ENCODE data around the gene TREX2. TPM values are rescaled to one million over a fixed set of nuclear protein-coding genes. Genes with fewer than 3 reads are reported as not detected.
A peak's percentile ranks its signal among the peaks of the same experiment; 100 is the strongest.

TREX2 gene
- total and polyA plus RNA-seq, 9 donors, result 0.20 to 1.3 (median 0.60) TPM

DNA sequence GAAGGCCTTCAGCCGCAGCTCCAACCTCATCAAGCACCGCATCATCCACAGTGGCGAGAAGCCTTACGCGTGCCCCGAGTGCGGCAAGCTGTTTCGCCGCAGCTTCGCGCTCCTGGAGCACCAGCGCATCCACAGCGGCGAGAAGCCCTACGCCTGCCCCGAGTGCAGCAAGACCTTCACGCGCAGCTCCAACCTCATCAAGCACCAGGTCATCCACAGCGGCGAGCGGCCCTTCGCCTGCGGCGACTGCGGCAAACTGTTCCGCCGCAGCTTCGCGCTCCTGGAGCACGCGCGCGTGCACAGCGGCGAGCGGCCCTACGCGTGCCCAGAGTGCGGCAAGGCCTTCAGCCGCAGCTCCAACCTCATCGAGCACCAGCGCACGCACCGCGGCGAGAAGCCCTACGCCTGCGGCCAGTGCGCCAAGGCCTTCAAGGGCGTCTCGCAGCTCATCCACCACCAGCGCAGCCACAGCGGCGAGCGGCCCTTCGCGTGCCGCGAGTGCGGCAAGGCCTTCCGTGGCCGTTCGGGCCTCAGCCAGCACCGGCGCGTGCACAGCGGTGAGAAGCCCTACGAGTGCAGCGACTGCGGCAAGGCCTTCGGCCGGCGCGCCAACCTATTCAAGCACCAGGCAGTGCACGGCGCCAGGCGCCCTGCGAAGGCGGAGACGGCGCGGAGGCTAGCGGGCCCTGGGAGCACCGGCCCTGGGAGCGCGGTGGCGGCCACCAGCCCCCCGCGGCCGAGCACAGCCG is 24.8 kb downstream of the TREX2 start:
- no peak overlapping the region for H3K4me3 ChIP-seq (ENCODE audit: low read length)
- 92% methylated on average over 90 of the region's 91 CpGs for WGBS (ENCODE audit: insufficient coverage)
- H3K27me3 ChIP-seq (ENCODE audit: control insufficient read depth, insufficient read depth, low read length), result no peaks in the 10 kb centered on the region
- no peak overlapping the region for H3K27ac ChIP-seq (ENCODE audit: low read length)
- no peak for DNase-seq
- H3K9me3 ChIP-seq (replicated peaks; ENCODE audit: control insufficient read depth, low read depth, low read length), result no peaks in the 10 kb centered on the region
- peaks cover 5% of the 10 kb centered on the region for H3K4me1 ChIP-seq (ENCODE audit: control insufficient read depth, insufficient read depth, low read length)
- H3K36me3 ChIP-seq (ENCODE audit: control insufficient read depth, insufficient read depth, low read length), result no peaks in the 10 kb centered on the region

DNA sequence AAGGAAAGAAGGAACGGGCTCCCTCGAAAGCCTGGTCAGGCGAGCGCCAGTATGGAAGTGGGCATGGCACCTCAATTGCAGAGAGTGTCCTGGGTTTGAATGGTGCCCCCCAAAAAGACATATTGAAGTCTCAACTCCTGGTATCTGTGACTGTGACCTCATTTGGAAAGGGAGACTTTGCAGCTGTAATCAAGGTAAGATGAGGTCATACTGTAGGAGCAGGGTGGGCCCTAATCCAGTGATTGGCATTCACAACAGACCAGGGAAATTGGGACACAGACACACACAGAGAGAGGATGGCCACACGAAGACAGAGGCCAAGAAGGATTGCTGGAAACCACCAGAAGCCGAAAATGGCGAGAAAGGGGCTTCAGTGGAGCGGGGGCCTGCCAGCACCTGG is 28.2 kb downstream of the TREX2 start:
- peaks cover 7% of the 10 kb centered on the region for H3K4me1 ChIP-seq (ENCODE audit: control insufficient read depth, insufficient read depth, low read length)
- 87% methylated on average over 8 of the region's 8 CpGs for WGBS (ENCODE audit: insufficient coverage)
- H3K9me3 ChIP-seq (replicated peaks; ENCODE audit: control insufficient read depth, low read depth, low read length), result no peaks in the 10 kb centered on the region
- no peak overlapping the region for H3K27ac ChIP-seq (ENCODE audit: low read length)
- no peak for DNase-seq
- no peak overlapping the region for H3K4me3 ChIP-seq (ENCODE audit: low read length)
- H3K36me3 ChIP-seq (ENCODE audit: control insufficient read depth, insufficient read depth, low read length), result no peaks in the 10 kb centered on the region
- peaks cover 4% of the 10 kb centered on the region for H3K27me3 ChIP-seq (ENCODE audit: control insufficient read depth, insufficient read depth, low read length)

DNA sequence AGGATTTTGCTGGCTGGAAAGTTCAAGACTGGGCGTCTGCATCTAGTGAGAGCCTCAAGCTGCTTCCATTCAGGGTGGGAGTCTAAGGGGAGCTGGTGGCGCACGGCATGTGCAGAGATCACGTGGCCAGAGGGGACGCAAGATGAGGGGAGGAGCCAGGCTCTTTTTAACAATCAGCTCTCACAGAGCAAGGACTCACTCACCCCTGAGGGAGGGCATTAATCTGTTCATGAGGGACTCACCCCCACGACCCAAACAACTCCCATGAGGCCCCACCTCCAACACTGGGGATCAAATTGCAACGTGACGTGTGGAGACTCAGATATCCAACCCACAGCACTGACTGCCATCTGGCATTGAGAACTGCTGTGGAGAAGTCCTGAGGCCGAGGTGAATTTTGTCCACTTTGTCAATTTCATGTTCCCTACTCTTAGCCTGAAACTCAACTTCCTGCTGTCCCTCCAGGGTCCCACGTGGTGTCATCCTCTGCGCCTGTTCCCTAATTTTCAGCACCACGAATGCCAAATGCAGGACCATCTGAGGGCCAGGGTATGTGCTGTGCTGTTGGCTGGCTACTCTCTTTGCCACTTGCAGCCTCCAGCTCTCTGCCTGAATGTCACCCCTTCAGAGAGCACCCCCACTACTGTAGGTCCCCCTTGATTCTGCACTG is 28.9 kb downstream of the TREX2 start:
- no peak overlapping the region for H3K4me3 ChIP-seq (ENCODE audit: low read length)
- H3K27me3 ChIP-seq (ENCODE audit: control insufficient read depth, insufficient read depth, low read length), result peaks cover 7% of the 10 kb centered on the region
- no peak overlapping the region for H3K27ac ChIP-seq (ENCODE audit: low read length)
- no peaks in the 10 kb centered on the region for H3K9me3 ChIP-seq (replicated peaks; ENCODE audit: control insufficient read depth, low read depth, low read length)
- H3K36me3 ChIP-seq (ENCODE audit: control insufficient read depth, insufficient read depth, low read length), result no peaks in the 10 kb centered on the region
- H3K4me1 ChIP-seq (ENCODE audit: control insufficient read depth, insufficient read depth, low read length), result peaks cover 11% of the 10 kb centered on the region
- peak; percentile 17 for DNase-seq
- 60% methylated on average over 2 of the region's 12 CpGs for WGBS (ENCODE audit: insufficient coverage)

DNA sequence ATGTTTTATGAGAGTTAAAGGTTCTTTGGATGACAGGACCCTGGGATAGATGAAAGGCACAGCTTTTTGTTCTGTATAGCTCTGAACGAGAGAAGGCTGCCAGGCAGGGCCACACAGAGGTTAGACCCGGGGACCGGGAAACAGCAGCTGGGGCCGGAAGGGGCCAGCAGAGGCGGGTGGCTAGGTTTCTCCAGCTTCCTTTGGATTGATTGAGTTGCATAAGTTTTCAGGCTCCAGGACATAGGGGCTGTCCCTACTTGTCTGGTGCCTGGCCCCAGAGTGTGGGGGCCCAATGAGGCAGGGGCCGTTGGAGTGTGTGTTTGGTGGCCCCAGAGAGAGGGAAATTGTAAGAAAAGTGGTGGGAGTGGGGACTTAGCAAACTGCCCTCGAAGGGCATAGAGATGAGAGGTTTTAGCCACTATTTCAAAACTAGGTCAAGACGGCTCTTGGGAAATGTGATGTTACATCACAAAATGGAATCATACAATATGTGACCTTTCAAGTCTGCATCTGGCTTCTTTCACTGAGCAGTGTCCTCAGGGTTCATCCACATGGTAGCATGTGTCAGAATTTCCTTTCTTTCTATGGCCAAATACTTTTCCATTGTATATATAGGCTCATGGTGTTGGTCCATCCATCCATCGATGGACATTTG is 30.9 kb downstream of the TREX2 start:
- peak; percentile 61 for DNase-seq
- Histone ChIP-seq H3K4me1 (ENCODE audit: control insufficient read depth, insufficient read depth, low read length) (peaks cover 20% of the 10 kb centered on the region), H3K36me3 (ENCODE audit: control insufficient read depth, insufficient read depth, low read length) (no peaks in the 10 kb centered on the region), H3K9me3 (replicated peaks; ENCODE audit: control insufficient read depth, low read depth, low read length) (no peaks in the 10 kb centered on the region), H3K27me3 (ENCODE audit: control insufficient read depth, insufficient read depth, low read length) (peaks cover 7% of the 10 kb centered on the region), H3K4me3 (ENCODE audit: low read length) (no peak overlapping the region), H3K27ac (ENCODE audit: low read length) (no peak overlapping the region)
- 37% methylated on average over 6 of the region's 9 CpGs for WGBS (ENCODE audit: insufficient coverage)

DNA sequence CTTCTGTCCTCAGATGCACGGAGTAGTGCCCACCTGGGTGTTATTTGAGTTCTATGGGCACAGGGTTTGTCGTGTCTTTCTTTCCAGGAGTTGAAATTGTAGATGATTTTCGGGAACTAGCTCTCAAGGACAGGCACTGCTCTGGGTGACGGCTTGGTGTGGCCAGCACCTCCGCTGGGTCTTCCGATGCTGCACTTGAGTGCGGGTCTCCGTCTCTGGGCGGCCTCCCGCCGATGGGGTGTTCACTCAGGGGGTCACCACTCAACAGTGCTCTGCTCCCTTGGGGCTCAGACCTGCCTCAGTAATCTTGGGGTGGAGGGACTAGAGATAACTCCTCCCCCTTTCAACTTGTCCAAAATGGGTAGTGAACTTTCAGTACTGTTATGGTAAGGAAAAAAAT is 32.1 kb downstream of the TREX2 start:
- no peak overlapping the region for H3K27ac ChIP-seq (ENCODE audit: low read length)
- 77% methylated on average over 6 of the region's 11 CpGs for WGBS (ENCODE audit: insufficient coverage)
- no peaks in the 10 kb centered on the region for H3K9me3 ChIP-seq (replicated peaks; ENCODE audit: control insufficient read depth, low read depth, low read length)
- DNase-seq, result no peak
- H3K4me3 ChIP-seq (ENCODE audit: low read length), result no peak overlapping the region
- peaks cover 20% of the 10 kb centered on the region for H3K4me1 ChIP-seq (ENCODE audit: control insufficient read depth, insufficient read depth, low read length)
- no peaks in the 10 kb centered on the region for H3K36me3 ChIP-seq (ENCODE audit: control insufficient read depth, insufficient read depth, low read length)
- H3K27me3 ChIP-seq (ENCODE audit: control insufficient read depth, insufficient read depth, low read length), result peaks cover 7% of the 10 kb centered on the region

DNA sequence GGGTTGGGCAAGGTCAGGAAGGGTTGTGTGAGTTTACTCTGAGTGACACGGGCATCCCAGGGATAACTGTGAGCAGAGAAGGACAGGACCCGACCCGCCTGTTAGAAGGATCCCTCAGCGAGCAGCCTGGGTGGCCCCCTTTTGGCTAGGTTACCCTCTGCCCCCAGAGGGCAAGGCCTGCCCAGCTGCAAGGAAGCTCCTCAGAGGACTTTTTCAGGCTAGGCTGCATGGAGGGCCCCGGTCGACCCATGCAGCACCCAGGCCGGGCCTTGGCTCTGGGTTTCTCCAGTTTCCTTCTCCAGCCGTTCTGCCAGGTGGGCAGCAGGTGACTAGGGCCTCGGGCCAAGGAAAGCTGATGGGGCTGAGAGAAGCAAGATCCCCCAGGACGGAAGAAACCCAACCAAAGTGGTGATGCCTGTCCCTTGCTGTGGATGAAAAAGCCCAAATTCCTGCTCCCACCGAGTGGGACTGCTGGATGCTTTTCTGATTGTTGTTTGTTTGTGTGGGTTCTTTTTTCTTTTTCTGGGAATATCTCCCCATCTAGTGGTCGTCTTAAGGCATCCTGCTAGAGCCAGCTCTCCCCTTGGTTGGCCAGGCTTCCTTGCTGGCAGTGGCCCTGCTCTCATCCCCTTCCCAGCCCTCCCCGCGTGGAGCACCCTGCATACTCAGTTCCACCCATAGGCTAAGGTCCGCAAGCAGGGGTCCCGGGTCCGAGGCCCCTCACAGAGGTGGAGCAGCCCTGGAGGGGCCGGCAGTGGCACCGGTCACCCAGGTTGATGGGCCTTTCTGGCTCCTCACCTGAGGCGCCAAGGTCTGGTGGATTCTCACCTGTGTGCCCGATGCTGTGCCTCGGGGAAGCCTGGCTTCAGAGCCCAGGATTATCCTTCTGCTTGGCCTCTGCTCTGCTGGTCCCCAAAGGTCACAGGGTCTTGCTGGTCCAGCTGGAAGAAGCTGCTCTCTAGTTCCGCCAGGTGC is 32.8 kb downstream of the TREX2 start:
- no peak overlapping the region for H3K4me3 ChIP-seq (ENCODE audit: low read length)
- peak; percentile 48 for DNase-seq
- 75% methylated on average over 18 of the region's 23 CpGs for WGBS (ENCODE audit: insufficient coverage)

DNA sequence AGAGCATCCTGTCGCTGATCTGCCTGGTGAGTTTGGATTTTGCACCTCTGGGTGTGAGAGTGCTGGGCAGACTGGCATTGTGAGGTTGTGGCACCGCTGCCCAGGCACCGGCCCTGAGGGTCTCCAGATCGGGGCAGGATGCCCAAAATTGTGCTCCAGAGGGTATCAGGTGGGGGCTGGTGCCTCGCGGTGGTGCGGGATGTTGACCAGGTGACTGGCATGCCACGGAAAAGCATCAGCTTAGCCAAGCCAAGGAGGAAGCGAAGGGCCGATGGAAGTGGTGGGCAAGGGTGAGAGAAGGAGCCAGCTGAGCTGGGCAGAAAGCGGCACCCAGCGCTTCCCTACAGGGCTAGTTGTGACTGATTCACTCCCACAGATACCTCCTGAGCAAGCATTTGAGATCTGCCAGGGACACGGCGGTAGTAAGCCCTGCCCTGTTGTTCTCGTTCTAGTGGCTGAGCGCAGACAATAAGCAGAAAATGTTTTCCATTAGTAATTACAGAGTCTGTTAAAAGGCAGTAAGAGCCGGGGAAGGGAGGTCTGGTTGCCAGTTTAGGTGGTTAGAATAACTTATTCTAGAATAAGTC is 33.8 kb downstream of the TREX2 start:
- H3K27ac ChIP-seq (ENCODE audit: low read length), result no peak overlapping the region
- no peak for DNase-seq

More for the DNA sequence above, 32.8 kb downstream of the TREX2 start:
- peaks cover 7% of the 10 kb centered on the region for H3K27me3 ChIP-seq (ENCODE audit: control insufficient read depth, insufficient read depth, low read length)
- no peaks in the 10 kb centered on the region for H3K36me3 ChIP-seq (ENCODE audit: control insufficient read depth, insufficient read depth, low read length)
- peaks cover 23% of the 10 kb centered on the region for H3K4me1 ChIP-seq (ENCODE audit: control insufficient read depth, insufficient read depth, low read length)
- H3K27ac ChIP-seq (ENCODE audit: low read length), result no peak overlapping the region
- H3K9me3 ChIP-seq (replicated peaks; ENCODE audit: control insufficient read depth, low read depth, low read length), result no peaks in the 10 kb centered on the region

DNA sequence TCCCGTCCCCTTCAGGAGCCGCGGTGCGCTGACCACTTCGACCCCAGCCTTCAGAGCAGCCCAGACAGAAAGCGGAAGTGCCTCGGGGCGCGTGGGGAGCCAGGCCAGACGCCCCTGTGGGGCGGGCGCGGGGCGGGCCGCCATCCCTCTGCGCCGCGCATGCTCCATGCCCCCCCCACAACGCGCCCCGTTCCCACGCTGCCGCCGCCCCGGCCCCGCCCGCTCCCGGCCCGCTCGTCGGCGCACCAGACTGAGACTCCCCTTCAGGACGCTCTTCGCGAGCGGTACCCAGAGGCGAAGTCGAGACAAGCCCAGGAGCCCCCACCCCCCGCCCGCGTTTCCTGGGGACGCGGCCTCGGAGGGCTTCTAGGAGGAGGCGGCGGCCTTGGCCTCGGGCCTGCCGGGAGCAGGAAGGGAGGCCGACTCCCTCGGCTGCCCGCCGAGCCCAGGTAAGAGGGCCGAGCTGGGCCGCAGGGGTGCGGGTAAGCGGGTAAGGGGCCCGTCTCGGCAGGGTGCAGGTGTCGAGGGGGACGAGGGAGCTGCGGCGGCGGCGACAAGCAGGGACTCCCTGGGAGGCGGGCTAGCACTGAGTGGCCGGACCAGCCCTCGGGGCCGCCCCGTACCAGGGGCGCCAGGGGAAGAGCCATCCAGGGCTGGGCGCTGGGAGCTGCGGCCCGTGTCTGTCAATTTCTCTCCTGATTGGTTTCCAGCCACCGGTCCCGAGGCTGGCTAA is 34.4 kb downstream of the TREX2 start, which contains the start of gene ZFP92:
Gene ZFP92, plus strand, starts transcription at position 218 of the 733 bp plus-strand sequence. CDS start 6,851 bp downstream, outside the sequence.
- 27% methylated on average over 75 of the region's 75 CpGs for WGBS (ENCODE audit: insufficient coverage)
- peak within 1 kb of the TSS; percentile 46 for H3K4me3 ChIP-seq (ENCODE audit: low read length)
- H3K36me3 ChIP-seq (ENCODE audit: control insufficient read depth, insufficient read depth, low read length), result no peaks in the 10 kb centered on the region
- H3K9me3 ChIP-seq (replicated peaks; ENCODE audit: control insufficient read depth, low read depth, low read length), result no peaks in the 10 kb centered on the region
- peaks cover 7% of the 10 kb centered on the region for H3K27me3 ChIP-seq (ENCODE audit: control insufficient read depth, insufficient read depth, low read length)
- peak; percentile 23 for DNase-seq
- H3K4me1 ChIP-seq (ENCODE audit: control insufficient read depth, insufficient read depth, low read length), result peaks cover 18% of the 10 kb centered on the region
- no peak within 1 kb of the TSS for H3K27ac ChIP-seq (ENCODE audit: low read length)

More for the DNA sequence above, 33.8 kb downstream of the TREX2 start:
- Histone ChIP-seq H3K36me3 (ENCODE audit: control insufficient read depth, insufficient read depth, low read length) (no peaks in the 10 kb centered on the region), H3K9me3 (replicated peaks; ENCODE audit: control insufficient read depth, low read depth, low read length) (no peaks in the 10 kb centered on the region), H3K4me1 (ENCODE audit: control insufficient read depth, insufficient read depth, low read length) (peaks cover 21% of the 10 kb centered on the region), H3K4me3 (ENCODE audit: low read length) (peak overlapping the region; percentile 46), H3K27me3 (ENCODE audit: control insufficient read depth, insufficient read depth, low read length) (peaks cover 7% of the 10 kb centered on the region)
- WGBS (ENCODE audit: insufficient coverage), result 69% methylated on average over 10 of the region's 17 CpGs

- Histone ChIP-seq H3K9me3 (replicated peaks; ENCODE audit: control insufficient read depth, low read depth, low read length) (no peaks in the 10 kb centered on the region), H3K27me3 (ENCODE audit: control insufficient read depth, insufficient read depth, low read length) (peaks cover 7% of the 10 kb centered on the region), H3K27ac (ENCODE audit: low read length) (no peak overlapping the region), H3K4me1 (ENCODE audit: control insufficient read depth, insufficient read depth, low read length) (peaks cover 18% of the 10 kb centered on the region), H3K4me3 (ENCODE audit: low read length) (peak overlapping the region; percentile 13), H3K36me3 (ENCODE audit: control insufficient read depth, insufficient read depth, low read length) (no peaks in the 10 kb centered on the region)
- DNase-seq, result no peak
- WGBS (ENCODE audit: insufficient coverage), result 49% methylated on average over 12 of the region's 12 CpGs
Observed at GRCh38 chrX:153410888-153411254, 35.0 kb downstream of the TREX2 start.

All from muscle of leg (tissue), 11 donors.